Osteocyte (in vitro differentiated cells): Measurements from ENCODE around the gene TTC7B. TPM values are rescaled to one million over a fixed set of nuclear protein-coding genes. Genes with fewer than 3 reads are reported as not detected.
A peak's percentile ranks its signal among the peaks of the same experiment; 100 is the strongest.

Source experiments
- DNase-seq: peaks from one replicate; pipeline ENCODE4 v3.0.0; 2021; ENCODE audit warnings: mixed read lengths; ENCODE audit not compliant: unreplicated experiment; ENCODE audit errors: extremely low spot score
- H3K27ac Mint-ChIP-seq: one replicate; pipeline ENCODE4 v1.8.0; 2021; ENCODE audit warnings: mild to moderate bottlenecking, mixed read lengths; ENCODE audit not compliant: unreplicated experiment
- H3K27me3 Mint-ChIP-seq: one replicate; pipeline ENCODE4 v1.8.0; 2021; ENCODE audit warnings: mixed read lengths; ENCODE audit not compliant: unreplicated experiment
- H3K36me3 Mint-ChIP-seq: one replicate; pipeline ENCODE4 v1.8.0; 2021; ENCODE audit warnings: mixed read lengths; ENCODE audit not compliant: unreplicated experiment
- H3K4me1 Mint-ChIP-seq: one replicate; pipeline ENCODE4 v1.8.0; 2021; ENCODE audit warnings: mixed read lengths; ENCODE audit not compliant: unreplicated experiment
- H3K4me3 Mint-ChIP-seq: one replicate; pipeline ENCODE4 v1.8.0; 2021; ENCODE audit warnings: mild to moderate bottlenecking, moderate library complexity, mixed read lengths; ENCODE audit not compliant: unreplicated experiment
- H3K9me3 Mint-ChIP-seq: one replicate; pipeline ENCODE4 v1.8.0; 2021; ENCODE audit warnings: mixed read lengths; ENCODE audit not compliant: unreplicated experiment
- total RNA-seq: library from RNA; stranded (reverse); gene quantifications from 2 replicates; pipeline ENCODE4 v1.2.1, GENCODE V29; 2021
- TF ChIP-seq, protein P1 (sequence below): fragments of 200-600 bp; sonication (generic); IDR thresholded peaks from 2 replicates; pipeline ENCODE4 v1.5.0; 2021; ENCODE audit warnings: antibody characterized with exemption, mild to moderate bottlenecking, moderate library complexity

The TTC7B gene
- total RNA-seq, 1 donor from 2014 or later = 43.2 TPM

GRCh38 chr14:90820958-90821357 is 4.7 kb upstream of the TTC7B start:
- Mint-ChIP-seq H3K36me3 (no peaks in the 10 kb centered on the region), H3K4me3 (no peak overlapping the region), H3K27ac (no peak overlapping the region), H3K27me3 (no peaks in the 10 kb centered on the region), H3K9me3 (peaks cover 10% of the 10 kb centered on the region), H3K4me1 (no peaks in the 10 kb centered on the region)
- no peak for DNase-seq
- TF ChIP-seq, protein P1, sequence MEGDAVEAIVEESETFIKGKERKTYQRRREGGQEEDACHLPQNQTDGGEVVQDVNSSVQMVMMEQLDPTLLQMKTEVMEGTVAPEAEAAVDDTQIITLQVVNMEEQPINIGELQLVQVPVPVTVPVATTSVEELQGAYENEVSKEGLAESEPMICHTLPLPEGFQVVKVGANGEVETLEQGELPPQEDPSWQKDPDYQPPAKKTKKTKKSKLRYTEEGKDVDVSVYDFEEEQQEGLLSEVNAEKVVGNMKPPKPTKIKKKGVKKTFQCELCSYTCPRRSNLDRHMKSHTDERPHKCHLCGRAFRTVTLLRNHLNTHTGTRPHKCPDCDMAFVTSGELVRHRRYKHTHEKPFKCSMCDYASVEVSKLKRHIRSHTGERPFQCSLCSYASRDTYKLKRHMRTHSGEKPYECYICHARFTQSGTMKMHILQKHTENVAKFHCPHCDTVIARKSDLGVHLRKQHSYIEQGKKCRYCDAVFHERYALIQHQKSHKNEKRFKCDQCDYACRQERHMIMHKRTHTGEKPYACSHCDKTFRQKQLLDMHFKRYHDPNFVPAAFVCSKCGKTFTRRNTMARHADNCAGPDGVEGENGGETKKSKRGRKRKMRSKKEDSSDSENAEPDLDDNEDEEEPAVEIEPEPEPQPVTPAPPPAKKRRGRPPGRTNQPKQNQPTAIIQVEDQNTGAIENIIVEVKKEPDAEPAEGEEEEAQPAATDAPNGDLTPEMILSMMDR = no peak

GRCh38 chr14:90819734-90820393 is 3.6 kb upstream of the TTC7B start:
- Mint-ChIP-seq H3K27ac (no peak overlapping the region), H3K4me1 (peaks cover 8% of the 10 kb centered on the region), H3K9me3 (peaks cover 10% of the 10 kb centered on the region), H3K4me3 (no peak overlapping the region), H3K27me3 (no peaks in the 10 kb centered on the region), H3K36me3 (no peaks in the 10 kb centered on the region)
- DNase-seq = no peak
- TF ChIP-seq, protein P1 = no peak

- no peaks in the 10 kb centered on the region for H3K27me3 Mint-ChIP-seq
- H3K4me3 Mint-ChIP-seq = no peak overlapping the region
- H3K9me3 Mint-ChIP-seq = peaks cover 5% of the 10 kb centered on the region
- no peak for DNase-seq
- H3K4me1 Mint-ChIP-seq = peaks cover 14% of the 10 kb centered on the region
- no peak overlapping the region for H3K27ac Mint-ChIP-seq
- TF ChIP-seq, protein P1 = no peak
- no peaks in the 10 kb centered on the region for H3K36me3 Mint-ChIP-seq
Observed at GRCh38 chr14:90818715-90819114, 2.5 kb upstream of the TTC7B start.

- Mint-ChIP-seq H3K27ac (no peak overlapping the region), H3K4me3 (peak overlapping the region; percentile 38), H3K36me3 (no peaks in the 10 kb centered on the region), H3K9me3 (no peaks in the 10 kb centered on the region), H3K4me1 (peaks cover 15% of the 10 kb centered on the region), H3K27me3 (no peaks in the 10 kb centered on the region)
- DNase-seq = no peak
- TF ChIP-seq, protein P1 = peak; percentile 14
Observed at GRCh38 chr14:90816681-90817436, 629 bp upstream of the TTC7B start.

GRCh38 chr14:90815572-90815821 is 733 bp downstream of the TTC7B start:
- no peak for DNase-seq
- Mint-ChIP-seq H3K36me3 (no peaks in the 10 kb centered on the region), H3K9me3 (no peaks in the 10 kb centered on the region), H3K4me1 (peaks cover 15% of the 10 kb centered on the region), H3K27ac (peak overlapping the region; percentile 28), H3K27me3 (no peaks in the 10 kb centered on the region), H3K4me3 (peak overlapping the region; percentile 81)
- TF ChIP-seq, protein P1 = no peak
